Activated CD4-positive, alpha-beta T cell treated with anti-CD3 and anti-CD28 coated beads, Interleukin-2, amount 50 U/mL, for 1 hour (primary cell): ENCODE data around the gene COA5.
A peak's percentile ranks its signal among the peaks of the same experiment; 100 is the strongest.

Experiments
- DNase-seq: peaks from one replicate; pipeline ENCODE4 v3.0.0-alpha.2; 2020

The COA5 gene

GRCh38 chr2:98571121-98571701 is 37.1 kb downstream of the COA5 start:
- no peak for DNase-seq

GRCh38 chr2:98570356-98570755 is 38.0 kb downstream of the COA5 start:
- no peak for DNase-seq

GRCh38 chr2:98569915-98570314 is 38.4 kb downstream of the COA5 start:
- no peak for DNase-seq

GRCh38 chr2:98569197-98569793 is 39.0 kb downstream of the COA5 start:
- peak; percentile 76 for DNase-seq

GRCh38 chr2:98568161-98568956 is 40.0 kb downstream of the COA5 start:
- no peak for DNase-seq

GRCh38 chr2:98565941-98566340 is 42.4 kb downstream of the COA5 start:
- no peak for DNase-seq

- DNase-seq, result no peak
Measured at GRCh38 chr2:98565286-98565860, 42.9 kb downstream of the COA5 start.

GRCh38 chr2:98564541-98565132 is 43.7 kb downstream of the COA5 start:
- no peak for DNase-seq

GRCh38 chr2:98563394-98563793 is 44.9 kb downstream of the COA5 start:
- DNase-seq, result no peak

GRCh38 chr2:98561902-98562695 is 46.2 kb downstream of the COA5 start:
- no peak for DNase-seq

GRCh38 chr2:98561018-98561417 is 47.3 kb downstream of the COA5 start:
- DNase-seq, result no peak

GRCh38 chr2:98560256-98560771 is 48.0 kb downstream of the COA5 start:
- DNase-seq, result no peak

- DNase-seq, result no peak
Measured at GRCh38 chr2:98559581-98559980, 48.7 kb downstream of the COA5 start.

GRCh38 chr2:98558852-98559530 is 49.3 kb downstream of the COA5 start:
- DNase-seq, result no peak

- no peak for DNase-seq
Measured at GRCh38 chr2:98556344-98557033, 51.8 kb downstream of the COA5 start.

GRCh38 chr2:98555696-98556095 is 52.6 kb downstream of the COA5 start:
- no peak for DNase-seq

- DNase-seq, result no peak
Measured at GRCh38 chr2:98554116-98554861, 54.0 kb downstream of the COA5 start.

- DNase-seq, result no peak
Measured at GRCh38 chr2:98552499-98553179, 55.7 kb downstream of the COA5 start.

- DNase-seq, result no peak
Measured at GRCh38 chr2:98551316-98551715, 57.0 kb downstream of the COA5 start.

GRCh38 chr2:98550165-98550564 is 58.1 kb downstream of the COA5 start:
- DNase-seq, result no peak
